ENCODE results near the gene ACKR1.

ACKR1 gene

GRCh38 chr1:159184201-159184600 lies 20.5 kb upstream of the ACKR1 start:
- no peak for DNase-seq
- Mint-ChIP-seq H3K4me1 (peaks cover 32% of the 10 kb centered on the region), H3K27ac (no peak overlapping the region), H3K27me3 (ENCODE audit: low read depth, poor library complexity) (peaks cover 21% of the 10 kb centered on the region), H3K4me3 (no peak overlapping the region), H3K9me3 (no peaks in the 10 kb centered on the region), H3K36me3 (ENCODE audit: low read depth) (no peaks in the 10 kb centered on the region)
- no peak for TF ChIP-seq CTCF (IDR thresholded peaks at IDR 0.05)

GRCh38 chr1:159185121-159185520 lies 19.6 kb upstream of the ACKR1 start:
- H3K27me3 Mint-ChIP-seq (ENCODE audit: low read depth, poor library complexity): peaks cover 29% of the 10 kb centered on the region
- H3K27ac Mint-ChIP-seq: no peak overlapping the region
- DNase-seq: no peak
- no peak overlapping the region for H3K4me3 Mint-ChIP-seq
- peaks cover 32% of the 10 kb centered on the region for H3K4me1 Mint-ChIP-seq
- H3K36me3 Mint-ChIP-seq (ENCODE audit: low read depth): no peaks in the 10 kb centered on the region
- no peaks in the 10 kb centered on the region for H3K9me3 Mint-ChIP-seq
- TF ChIP-seq CTCF (IDR thresholded peaks at IDR 0.05): no peak

- no peak overlapping the region for H3K27ac Mint-ChIP-seq
- H3K36me3 Mint-ChIP-seq (ENCODE audit: low read depth): no peaks in the 10 kb centered on the region
- H3K4me3 Mint-ChIP-seq: peak overlapping the region; percentile 90
- H3K4me1 Mint-ChIP-seq: peaks cover 32% of the 10 kb centered on the region
- no peaks in the 10 kb centered on the region for H3K9me3 Mint-ChIP-seq
- no peak for TF ChIP-seq CTCF (IDR thresholded peaks at IDR 0.05)
- peaks cover 28% of the 10 kb centered on the region for H3K27me3 Mint-ChIP-seq (ENCODE audit: low read depth, poor library complexity)
- DNase-seq: no peak
Measured at GRCh38 chr1:159187033-159187432, 17.6 kb upstream of the ACKR1 start.

GRCh38 chr1:159187647-159188374 lies 16.9 kb upstream of the ACKR1 start:
- Mint-ChIP-seq H3K9me3 (no peaks in the 10 kb centered on the region), H3K36me3 (ENCODE audit: low read depth) (no peaks in the 10 kb centered on the region), H3K4me3 (peak overlapping the region; percentile 90), H3K27me3 (ENCODE audit: low read depth, poor library complexity) (peaks cover 25% of the 10 kb centered on the region), H3K4me1 (peaks cover 32% of the 10 kb centered on the region), H3K27ac (no peak overlapping the region)
- no peak for DNase-seq
- TF ChIP-seq CTCF (IDR thresholded peaks at IDR 0.05): no peak

GRCh38 chr1:159188375-159188788 lies 16.3 kb upstream of the ACKR1 start:
- Mint-ChIP-seq H3K27ac (no peak overlapping the region), H3K4me3 (peak overlapping the region; percentile 90), H3K9me3 (no peaks in the 10 kb centered on the region), H3K27me3 (ENCODE audit: low read depth, poor library complexity) (peaks cover 21% of the 10 kb centered on the region), H3K36me3 (ENCODE audit: low read depth) (no peaks in the 10 kb centered on the region), H3K4me1 (peaks cover 28% of the 10 kb centered on the region)
- TF ChIP-seq CTCF (IDR thresholded peaks at IDR 0.05): no peak
- DNase-seq: peak; percentile 80

GRCh38 chr1:159190441-159190840 lies 14.2 kb upstream of the ACKR1 start:
- peaks cover 25% of the 10 kb centered on the region for H3K4me1 Mint-ChIP-seq
- DNase-seq: no peak
- TF ChIP-seq CTCF (IDR thresholded peaks at IDR 0.05): no peak
- H3K27me3 Mint-ChIP-seq (ENCODE audit: low read depth, poor library complexity): peaks cover 27% of the 10 kb centered on the region
- no peak overlapping the region for H3K27ac Mint-ChIP-seq
- no peaks in the 10 kb centered on the region for H3K9me3 Mint-ChIP-seq
- H3K4me3 Mint-ChIP-seq: no peak overlapping the region
- H3K36me3 Mint-ChIP-seq (ENCODE audit: low read depth): no peaks in the 10 kb centered on the region

Data from nephron progenitor cell (in vitro differentiated cells).